Measurements from ENCODE around the gene TUBGCP6.
A peak's percentile ranks its signal among the peaks of the same experiment; 100 is the strongest.

Gene TUBGCP6, protein sequence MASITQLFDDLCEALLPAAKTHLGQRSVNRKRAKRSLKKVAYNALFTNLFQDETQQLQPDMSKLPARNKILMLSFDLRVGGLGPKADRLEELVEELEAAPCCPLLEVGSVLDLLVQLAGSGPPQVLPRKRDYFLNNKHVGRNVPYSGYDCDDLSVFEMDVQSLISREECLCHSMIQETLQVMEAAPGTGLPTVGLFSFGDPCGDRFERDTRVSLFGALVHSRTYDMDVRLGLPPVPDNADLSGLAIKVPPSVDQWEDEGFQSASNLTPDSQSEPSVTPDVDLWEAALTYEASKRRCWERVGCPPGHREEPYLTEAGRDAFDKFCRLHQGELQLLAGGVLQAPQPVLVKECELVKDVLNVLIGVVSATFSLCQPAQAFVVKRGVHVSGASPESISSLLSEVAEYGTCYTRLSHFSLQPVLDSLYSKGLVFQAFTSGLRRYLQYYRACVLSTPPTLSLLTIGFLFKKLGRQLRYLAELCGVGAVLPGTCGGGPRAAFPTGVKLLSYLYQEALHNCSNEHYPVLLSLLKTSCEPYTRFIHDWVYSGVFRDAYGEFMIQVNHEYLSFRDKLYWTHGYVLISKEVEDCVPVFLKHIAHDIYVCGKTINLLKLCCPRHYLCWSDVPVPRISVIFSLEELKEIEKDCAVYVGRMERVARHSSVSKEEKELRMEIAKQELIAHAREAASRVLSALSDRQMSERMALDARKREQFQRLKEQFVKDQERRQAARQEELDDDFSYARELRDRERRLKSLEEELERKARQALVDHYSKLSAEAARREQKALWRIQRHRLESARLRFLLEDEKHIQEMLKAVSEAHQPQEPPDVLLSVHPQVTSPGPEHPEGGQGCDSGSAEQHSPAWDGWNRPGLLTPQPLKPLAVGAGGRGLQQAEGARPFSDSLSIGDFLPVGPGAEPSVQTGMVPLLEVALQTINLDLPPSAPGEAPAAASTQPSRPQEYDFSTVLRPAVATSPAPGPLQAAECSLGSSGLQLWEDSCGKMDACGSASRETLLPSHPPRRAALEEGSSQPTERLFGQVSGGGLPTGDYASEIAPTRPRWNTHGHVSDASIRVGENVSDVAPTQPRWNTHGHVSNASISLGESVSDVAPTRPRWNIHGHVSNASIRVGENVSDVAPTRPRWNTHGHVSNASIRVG (N-terminal part only)

DNA sequence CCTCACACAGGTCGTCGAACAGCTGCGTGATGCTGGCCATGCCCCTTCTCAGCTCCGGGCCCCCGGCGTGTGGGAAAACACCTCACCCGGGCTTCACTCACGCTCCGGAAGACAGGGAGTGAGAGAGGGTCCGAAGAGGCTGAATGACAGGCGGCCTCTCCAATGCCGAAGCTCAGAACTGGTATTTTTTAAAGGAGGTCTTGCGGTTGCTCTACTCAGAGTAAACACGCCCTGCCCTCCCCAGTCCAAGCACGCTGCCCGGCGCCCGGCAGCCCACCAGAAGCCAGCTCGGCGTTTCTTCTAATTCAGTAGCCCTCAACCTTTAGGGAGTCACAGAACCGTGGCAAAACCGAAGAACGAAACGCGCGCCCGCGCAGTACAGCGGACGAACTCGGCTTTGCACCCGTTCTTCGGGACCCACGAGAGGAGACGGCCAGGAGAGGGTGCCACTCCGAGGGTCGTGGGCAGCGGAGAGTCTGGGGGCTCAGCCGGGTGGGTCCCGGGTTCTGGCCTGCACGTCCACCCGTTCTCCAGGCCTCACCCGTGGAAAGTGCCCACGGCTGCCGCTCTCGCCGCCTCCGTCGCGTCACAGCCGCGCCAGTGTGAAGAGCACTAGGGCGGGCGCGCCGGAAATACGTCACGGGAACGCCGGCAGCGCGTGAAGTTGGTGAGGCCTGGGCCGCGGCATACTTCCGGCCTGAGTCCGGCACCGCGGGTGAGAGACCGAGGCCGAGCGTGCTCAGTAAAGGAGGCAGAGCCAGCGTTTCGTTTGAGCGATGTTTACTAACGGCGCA, at the start of gene TUBGCP6:
Gene TUBGCP6, minus strand, starts transcription at position 604 of the 794 bp plus-strand sequence. Its CDS starts 564 bp downstream, at position 40.
- DNase-seq = peak; percentile 79 to 90

DNA sequence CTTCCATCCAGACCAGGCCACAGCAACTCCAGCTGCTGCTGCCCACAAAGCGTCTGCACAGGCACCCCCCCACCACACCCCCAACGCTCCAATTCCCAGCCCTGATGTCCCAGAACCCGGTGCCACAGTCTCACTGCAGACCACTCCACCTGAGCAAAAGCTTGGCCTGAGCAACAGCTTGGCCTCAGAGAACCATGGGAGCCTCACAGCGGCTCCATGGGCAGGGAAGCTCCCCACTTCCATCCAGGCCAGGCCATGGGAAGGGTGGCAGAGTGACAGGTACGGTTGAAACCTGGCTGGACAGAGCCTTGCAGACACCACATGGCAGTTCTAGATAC, 49.5 kb upstream of the TUBGCP6 start:
- no peak for DNase-seq

DNA sequence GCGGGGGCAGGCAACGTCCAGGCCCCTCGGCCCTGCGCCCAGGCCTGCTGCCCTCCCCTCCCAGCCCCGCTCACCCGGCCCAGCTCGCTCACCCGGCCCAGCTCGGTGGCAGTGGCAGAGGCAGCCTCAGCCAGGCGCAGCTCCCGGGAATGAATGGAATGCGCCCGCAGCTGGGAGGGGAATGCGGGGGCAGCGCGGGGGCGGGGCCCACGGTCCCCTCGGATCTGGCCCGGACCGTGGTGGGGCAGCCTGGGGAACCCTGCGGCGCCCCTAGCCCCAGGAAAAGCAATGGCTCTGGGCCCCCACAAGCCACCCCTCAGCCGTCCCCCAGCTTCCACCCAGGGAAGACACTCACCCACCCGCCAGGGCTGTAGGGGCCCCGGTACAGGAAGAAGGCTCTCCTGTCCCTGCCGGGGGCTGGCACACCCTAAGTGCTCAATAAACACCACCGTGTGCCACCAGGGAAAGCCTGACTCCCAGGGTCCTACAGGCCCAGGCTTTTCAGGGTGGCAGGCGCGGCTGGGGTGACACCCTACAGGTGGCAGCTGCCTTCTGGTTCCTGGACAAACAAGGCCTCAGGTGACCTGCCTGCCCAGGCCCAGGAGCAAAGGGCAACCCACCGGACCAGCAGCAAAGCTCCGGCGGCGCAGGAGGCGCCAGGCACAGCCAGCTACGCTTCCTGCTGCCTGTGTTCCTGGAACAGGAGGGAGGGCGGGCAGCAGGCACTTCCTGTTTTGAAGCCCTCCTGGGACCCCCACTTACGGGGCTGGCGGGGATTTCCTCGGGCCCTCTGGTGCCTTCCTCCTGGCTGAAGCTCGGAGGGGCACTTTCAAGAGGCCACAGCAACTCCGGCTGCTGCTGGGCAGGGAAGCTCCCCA, 48.9 kb upstream of the TUBGCP6 start:
- no peak for DNase-seq

DNA sequence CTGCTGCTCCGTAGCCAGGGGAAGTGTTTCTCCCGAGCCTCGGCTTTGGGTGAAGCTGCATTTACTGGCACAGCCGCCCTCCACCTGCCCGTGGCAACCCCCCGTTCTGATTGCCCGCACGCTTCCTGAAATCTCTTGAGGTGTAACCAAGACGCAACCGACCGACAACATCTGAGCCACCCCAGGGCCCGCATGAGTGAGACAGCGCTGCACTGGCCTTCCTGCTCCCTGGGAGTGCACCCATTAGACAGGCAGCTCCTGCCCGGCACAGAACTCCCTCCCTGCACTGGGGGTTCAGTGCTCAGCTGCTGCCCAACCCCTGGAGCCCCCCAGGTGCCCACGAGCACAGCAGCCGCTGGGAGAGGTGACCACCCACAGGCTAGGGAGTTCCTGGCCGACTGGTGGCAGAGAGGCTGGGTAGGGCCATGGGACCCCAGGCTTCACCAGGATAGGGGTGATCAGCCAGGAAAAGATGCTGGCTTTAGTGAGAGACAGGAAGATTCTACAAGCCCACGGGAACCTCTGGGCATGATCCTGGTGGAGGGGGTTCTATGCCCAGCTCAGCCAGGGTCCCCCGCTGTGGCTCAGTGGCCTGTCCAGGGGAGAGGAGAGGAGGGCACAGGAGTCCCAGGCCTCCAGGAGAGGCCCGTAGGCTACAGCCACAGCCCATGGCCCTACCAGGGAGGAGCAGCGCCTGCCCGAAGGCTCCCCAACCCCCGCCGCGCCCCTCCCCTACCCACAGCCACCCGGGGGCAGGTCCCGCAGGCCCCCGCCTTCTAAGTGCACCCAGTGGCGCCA, 48.0 kb upstream of the TUBGCP6 start:
- DNase-seq = no peak

DNA sequence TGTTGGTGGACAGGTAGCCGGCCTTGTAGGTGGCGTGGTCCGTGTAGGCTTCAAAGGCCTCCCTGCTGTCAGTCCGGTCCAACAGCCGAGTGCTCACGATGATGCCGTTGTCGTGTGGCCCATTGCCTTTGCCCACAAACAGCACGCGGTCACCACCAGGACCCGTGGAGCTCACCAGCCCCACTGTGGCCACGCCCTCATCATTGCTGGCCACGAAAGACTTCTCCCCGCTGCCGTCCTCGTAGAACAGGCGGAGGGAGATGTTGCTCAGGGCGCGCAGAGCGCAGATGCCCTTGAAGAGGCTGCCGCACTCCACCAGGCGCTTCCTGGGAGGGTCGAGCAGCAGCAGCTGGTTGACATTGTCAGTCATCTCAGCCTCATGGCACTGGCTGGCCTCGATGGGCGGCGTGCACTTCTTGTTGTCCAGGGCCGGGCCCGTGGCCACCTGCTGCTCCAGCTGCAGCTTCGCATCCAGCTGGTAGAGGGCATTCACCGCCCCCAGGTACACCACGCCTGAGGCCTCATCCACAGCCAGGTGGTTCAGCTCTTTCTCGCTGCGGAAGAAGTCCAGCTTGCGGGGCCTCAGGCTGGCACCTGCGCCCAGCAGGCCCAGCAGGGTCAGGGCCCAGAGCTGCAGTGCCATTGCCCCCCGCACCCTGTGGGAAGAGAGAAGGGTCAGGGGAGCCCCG, 45.3 kb upstream of the TUBGCP6 start:
- no peak for DNase-seq

DNA sequence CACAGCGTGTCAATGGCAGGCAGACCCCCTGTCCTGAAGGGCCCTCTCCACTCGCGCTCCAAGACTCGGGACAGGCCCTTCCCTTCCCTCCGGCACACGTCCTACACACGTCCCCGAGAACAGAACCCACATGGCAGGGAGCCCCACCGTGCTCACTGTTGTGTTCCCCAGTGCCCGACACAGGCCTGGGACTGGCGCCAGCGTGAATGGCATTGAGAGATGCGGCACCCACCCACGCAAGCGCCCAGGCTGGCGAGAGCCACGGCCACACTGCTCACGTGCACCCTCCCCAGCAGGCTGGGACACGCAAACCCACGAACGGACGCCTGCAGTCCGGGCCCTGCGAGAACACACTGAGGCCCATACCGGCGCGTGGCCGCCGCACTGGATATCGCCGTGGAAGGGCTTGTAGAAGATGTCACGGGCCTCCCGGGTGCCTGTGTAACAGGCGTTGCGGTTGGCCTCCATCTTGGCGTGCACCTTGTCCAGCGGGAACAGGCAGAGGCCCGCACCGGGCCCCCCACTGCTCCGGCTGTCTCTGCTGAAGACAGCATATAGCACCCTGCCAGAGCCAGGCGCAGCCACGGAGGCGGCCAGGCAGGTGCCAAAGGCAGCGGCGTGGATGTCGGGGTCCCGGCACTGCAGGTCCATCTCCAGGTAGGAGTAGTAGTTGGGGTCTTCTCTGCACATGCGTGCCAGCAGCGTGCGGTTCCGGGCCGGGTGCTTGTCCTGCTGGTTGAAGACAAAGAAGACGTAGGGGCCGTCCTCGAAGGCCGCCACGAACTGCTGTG, 44.5 kb upstream of the TUBGCP6 start:
- DNase-seq = no peak

DNA sequence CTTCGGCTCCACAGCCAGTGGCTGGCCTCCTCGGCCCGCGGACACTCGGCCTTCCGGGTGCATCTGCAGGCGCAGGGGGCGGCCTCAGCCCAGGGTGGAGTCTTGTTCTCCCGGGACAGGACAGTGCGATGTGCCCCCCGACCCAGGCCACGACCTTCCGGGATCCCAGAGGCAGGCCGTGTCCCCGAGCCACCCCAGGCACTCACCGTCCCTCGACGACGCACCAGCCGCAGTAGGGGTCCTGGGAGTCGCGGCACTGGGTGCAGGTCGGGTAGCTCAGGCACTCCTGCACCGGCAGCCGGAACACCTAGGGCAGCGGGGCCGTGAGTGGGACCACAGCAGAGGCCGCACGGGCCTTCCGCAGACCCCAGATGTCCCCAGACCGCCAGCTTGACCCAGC, 42.9 kb upstream of the TUBGCP6 start:
- DNase-seq = no peak

DNA sequence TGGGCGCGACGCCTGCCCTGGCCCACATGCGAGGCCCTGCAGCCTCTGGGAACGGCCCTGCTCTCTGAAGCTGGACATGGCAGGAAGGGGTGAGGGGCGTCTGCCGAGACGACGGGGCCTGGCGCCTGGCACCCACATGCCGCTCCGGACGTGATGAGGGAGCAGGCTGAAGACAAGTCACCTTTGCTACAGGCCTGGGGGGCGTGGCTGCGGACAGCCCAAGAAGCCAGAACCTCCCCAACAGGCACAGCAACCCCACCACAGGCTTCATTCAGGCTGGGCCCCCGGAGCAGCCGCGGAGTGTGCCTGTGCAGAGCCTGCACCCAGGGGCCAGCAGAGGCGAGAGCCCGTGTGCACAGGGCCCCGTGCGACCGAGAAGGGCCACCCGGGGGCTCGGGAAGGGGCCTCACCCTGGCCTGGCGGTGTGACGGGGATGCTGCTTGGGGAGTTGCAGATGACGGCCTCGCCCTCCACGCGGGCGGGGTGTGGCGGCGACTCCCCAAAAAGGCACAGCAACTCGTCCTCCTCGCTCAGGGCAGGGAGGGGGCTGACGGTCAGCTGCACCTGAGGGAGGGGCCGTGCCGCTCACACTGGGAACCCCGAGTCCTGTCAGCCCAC, 42.0 kb upstream of the TUBGCP6 start:
- no peak for DNase-seq

DNA sequence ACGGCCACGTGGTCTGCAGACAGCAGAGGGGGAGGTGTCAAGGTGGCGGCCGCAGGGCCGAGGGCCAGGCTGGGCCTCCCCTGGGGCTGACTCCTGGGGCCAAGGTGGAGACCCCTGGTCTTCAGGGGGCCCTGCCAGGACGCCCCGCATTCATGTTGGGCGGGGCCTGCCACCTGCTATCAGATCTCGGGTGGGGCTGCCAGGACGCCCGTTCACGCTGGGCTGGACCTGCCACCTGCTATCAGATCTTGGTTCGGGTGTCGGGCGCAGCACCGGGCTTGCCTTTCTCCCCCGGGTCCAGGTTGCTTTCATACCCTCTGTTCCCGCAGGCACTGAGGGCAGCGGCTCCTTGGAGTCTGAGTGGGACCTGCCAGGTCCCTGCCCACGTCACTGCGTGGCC, 41.5 kb upstream of the TUBGCP6 start:
- DNase-seq = no peak

DNA sequence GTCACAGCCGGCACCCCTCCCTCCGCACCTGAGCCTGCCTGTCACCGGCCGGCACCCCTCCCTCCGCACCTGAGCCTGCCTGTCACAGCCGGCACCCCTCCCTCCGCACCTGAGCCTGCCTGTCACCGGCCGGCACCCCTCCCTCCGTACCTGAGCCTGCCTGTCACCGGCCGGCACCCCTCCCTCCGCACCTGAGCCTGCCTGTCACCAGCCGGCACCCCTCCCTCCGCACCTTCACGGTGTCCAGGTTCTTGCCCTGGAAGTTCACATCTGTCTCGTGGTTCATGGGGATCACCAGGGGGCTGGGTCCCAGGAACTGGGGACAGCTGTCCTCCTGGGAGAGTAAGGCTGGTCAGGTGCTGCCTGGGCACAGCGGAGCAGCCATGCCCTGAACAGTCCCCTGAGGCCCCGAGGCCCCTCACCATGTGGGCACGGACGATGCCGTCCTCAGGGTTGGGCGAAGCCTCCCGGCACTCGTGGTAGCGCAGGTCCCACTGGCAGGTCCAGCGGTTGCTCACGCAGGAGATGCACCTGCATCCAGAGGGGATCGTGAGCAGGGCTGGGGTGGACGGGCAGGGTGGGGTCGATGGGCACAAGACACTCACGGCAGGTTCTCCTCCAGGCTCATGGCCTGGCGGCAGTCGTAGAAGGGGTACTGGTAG, 40.9 kb upstream of the TUBGCP6 start:
- DNase-seq = no peak

DNA sequence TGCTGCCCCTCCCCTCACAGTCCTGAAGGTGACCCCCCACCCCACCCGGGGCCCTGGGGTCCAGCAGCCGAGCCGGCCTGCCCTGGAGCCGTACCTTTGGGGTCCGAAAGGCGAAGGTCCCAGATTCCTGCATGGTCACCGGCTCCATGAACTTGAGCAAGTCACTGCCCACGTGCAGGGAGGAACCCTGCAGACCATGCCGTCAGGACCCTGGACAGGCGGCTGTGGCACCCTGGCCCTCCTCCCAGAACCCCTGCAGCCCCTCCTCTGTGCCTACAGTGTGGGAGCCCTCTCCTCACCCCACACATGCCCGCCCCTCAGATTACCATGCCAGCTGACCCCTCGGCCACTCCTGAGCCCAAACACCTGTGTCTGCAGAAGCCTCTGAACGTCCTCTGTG, 39.7 kb upstream of the TUBGCP6 start:
- no peak for DNase-seq

DNA sequence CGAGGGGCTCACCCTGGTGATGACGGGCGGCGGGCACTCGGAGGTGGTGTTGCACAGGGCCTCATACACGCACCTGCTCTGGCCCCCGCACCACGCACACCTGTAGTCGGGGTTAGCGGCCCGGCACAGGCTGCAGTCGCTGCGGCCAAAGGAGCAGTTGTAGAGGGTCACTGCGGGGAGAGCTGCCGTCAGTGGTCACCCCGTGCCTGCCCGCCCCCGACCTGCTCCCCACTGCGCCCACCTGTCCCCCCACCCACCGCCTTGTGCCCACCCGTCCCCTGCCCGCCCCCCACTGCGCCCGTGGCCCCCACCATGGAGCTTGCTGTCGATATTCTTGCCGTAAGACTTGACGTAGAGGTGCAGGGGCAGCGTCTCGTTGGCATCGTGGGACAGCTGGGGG, 39.0 kb upstream of the TUBGCP6 start:
- no peak for DNase-seq

DNA sequence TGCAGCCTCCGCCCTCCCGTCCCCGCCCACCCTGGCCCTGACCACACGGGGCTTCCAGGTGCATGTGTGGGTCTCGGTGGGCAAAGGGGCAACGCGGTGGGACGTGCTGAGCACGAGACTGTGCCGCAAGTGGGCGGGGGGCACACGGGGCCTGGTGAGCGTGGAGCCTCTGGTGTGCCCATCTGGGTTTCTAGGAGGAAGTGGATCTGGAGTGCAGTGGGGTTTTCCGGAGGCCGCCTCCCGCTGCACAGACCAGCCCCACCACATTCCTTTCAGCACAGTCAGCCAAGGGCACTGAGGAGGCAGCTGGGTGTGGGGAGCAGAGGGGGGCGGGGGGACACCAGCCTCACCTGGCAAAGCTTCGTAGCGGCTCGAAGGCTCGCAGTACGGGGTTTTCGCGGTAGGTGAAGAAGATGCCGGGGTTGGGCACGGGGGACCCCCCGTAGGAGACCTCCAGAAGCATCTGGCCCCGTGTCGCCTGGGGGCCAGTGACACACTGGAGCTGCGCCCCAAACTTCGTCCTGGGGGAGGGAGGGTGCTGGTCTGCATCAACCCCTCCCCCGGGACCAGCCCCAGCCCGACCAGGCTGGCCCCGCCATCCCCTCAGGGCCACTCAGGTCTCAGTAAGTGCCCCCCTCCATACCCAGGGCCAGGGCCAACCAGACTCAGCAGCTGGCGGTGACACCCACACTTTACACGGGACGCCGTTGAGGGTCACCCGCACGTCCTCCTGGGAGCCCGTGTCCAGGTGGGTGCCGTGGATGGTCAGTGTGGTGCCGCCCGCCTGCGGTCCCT, 37.7 kb upstream of the TUBGCP6 start:
- no peak for DNase-seq

DNA sequence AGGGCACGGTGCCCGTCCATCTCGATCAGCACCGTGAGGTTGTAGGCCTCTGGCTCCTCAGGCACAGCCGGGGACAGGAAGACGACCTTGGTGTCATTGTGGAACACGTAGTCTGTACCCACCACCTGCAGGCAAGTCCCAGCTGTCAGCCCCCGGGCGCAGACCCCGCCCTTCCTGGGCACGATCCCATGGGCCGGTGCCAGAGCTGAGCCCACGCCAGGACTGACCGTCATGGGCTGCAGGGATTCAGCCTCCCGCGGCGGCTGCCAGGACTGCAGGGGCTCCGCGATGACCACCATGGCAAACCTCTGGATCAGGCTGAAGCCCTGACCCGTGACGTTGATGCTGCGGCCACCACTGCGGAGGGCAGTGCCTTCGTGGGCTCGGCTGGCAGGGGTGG, 37.1 kb upstream of the TUBGCP6 start:
- DNase-seq = no peak

DNA sequence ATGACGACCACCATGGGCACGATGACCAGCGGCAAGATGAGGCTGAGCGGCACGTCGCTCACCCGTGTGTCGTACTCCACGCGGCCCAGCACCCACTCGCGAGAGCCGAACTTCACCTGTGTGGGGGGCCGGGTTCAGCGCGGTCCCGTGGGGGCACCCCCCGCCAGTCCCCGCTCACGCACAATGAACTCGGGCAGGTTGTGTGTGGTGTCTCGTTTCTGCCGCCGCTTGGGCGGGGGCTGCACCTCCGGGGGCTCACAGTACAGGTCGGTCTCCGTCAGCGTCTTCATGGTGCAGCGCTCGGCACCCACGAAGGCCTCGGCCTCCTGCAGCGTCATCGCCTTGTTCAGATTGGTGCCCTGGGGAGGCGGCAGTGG, 36.5 kb upstream of the TUBGCP6 start:
- DNase-seq = no peak

DNA sequence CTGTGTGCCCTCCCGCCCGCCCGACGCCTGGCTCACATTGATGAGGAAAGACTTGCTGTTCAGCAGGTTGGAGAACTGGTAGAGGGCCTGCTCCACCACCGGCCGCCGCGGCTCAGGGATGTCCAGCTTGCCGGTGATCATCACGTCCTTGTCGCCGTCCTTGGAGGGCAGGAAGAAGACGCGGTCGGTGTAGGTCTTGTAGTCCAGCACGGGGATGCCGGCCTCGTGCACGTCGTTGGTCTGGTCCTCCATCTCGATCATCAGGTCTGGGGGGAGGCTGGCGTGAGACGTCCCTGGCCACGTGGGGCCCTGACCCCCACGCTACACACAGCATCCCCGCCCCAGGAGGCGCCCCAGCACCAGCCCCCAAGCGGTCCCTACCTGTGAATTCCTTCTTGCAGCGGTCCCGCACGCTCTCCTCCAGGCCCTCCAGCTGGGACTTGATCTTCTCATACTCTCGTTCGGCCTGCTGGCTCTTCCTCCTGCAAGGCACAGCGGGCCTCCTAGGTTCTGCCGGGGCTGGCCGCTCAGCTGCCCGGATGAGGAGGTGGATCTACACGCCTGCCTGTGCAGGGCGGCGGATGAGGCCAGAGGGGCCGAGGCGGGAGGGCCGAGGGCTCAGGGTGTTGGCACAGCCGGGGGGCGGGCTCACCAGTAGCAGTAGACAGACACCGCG, 36.0 kb upstream of the TUBGCP6 start:
- no peak for DNase-seq
